Glutamatergic neuron (in vitro differentiated cells): ENCODE results near the gene ENC1. TPM values are rescaled to one million over a fixed set of nuclear protein-coding genes. Genes with fewer than 3 reads are reported as not detected.
A peak's percentile ranks its signal among the peaks of the same experiment; 100 is the strongest.

Experiments used
- DNase-seq: peaks from one replicate; pipeline ENCODE4 v3.0.0; 2022
- H3K27ac Mint-ChIP-seq: one replicate; pipeline ENCODE4 v1.8.0; 2020; ENCODE audit warnings: mild to moderate bottlenecking, mixed read lengths, inconsistent platforms; ENCODE audit not compliant: unreplicated experiment
- H3K27me3 Mint-ChIP-seq: one replicate; pipeline ENCODE4 v1.8.0; 2020; ENCODE audit warnings: mild to moderate bottlenecking, moderate library complexity, mixed read lengths, inconsistent platforms; ENCODE audit not compliant: unreplicated experiment
- H3K36me3 Mint-ChIP-seq: one replicate; pipeline ENCODE4 v1.8.0; 2020; ENCODE audit warnings: mild to moderate bottlenecking, mixed read lengths, inconsistent platforms; ENCODE audit not compliant: unreplicated experiment
- H3K4me1 Mint-ChIP-seq: one replicate; pipeline ENCODE4 v1.8.0; 2020; ENCODE audit warnings: mild to moderate bottlenecking, low read depth, mixed read lengths, inconsistent platforms; ENCODE audit not compliant: unreplicated experiment
- H3K4me3 Mint-ChIP-seq: one replicate; pipeline ENCODE4 v1.8.0; 2020; ENCODE audit warnings: mild to moderate bottlenecking, mixed read lengths, inconsistent platforms; ENCODE audit not compliant: unreplicated experiment
- H3K9me3 Mint-ChIP-seq: one replicate; pipeline ENCODE4 v1.8.0; 2020; ENCODE audit warnings: mild to moderate bottlenecking, moderate library complexity, mixed read lengths, inconsistent platforms; ENCODE audit not compliant: unreplicated experiment
- CTCF ChIP-seq: fragments of 200-600 bp; sonication (generic); IDR thresholded peaks from one replicate; pipeline ENCODE4 v1.5.0; 2021; ENCODE audit not compliant: partially characterized antibody, unreplicated experiment
- total RNA-seq: library from RNA; stranded (reverse); fragmentation: NEBNext Ultra II Directional; extraction: Animal tissue kit (Norgen Biotek cat#: 25700); gene quantifications from one replicate; pipeline ENCODE4 v1.2.1, GENCODE V29; 2021; ENCODE audit not compliant: unreplicated experiment

Gene ENC1
- total RNA-seq, 1 donor from 2014 or later: 302 TPM

GRCh38 chr5:74670396-74671038 lies 30.0 kb upstream of the ENC1 start:
- TF ChIP-seq CTCF: no peak
- Mint-ChIP-seq H3K4me3 (no peak overlapping the region), H3K27me3 (peaks cover 5% of the 10 kb centered on the region)

GRCh38 chr5:74669821-74670220 lies 29.3 kb upstream of the ENC1 start:
- Mint-ChIP-seq H3K4me1 (peaks cover 9% of the 10 kb centered on the region), H3K4me3 (no peak overlapping the region), H3K36me3 (no peaks in the 10 kb centered on the region), H3K9me3 (peaks cover 2% of the 10 kb centered on the region), H3K27ac (no peak overlapping the region), H3K27me3 (peaks cover 5% of the 10 kb centered on the region)
- DNase-seq: no peak
- TF ChIP-seq CTCF: no peak

More at GRCh38 chr5:74670396-74671038, 30.0 kb upstream of the ENC1 start:
- peak; percentile 31 for DNase-seq
- Mint-ChIP-seq H3K36me3 (no peaks in the 10 kb centered on the region), H3K27ac (no peak overlapping the region), H3K4me1 (peaks cover 9% of the 10 kb centered on the region), H3K9me3 (peaks cover 2% of the 10 kb centered on the region)

DNA sequence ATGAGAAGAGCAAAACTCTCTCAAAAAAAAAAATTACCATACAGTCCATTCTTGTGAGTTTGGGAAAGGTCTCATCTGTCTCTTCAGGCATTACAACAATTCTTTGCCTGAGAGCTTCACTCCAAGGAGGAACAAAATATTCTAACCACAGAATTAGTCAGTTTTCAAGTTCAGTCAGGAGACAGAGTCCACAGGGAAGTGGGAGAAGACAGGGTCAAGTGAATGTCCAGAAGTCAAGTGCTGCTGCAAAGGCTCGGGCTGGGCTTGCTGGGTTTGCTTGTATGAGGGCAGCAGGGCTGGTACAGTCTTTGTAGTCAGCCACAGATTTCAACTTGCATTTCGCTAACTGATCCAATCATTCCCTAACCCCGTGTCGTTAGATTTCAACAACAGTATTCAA lies 26.9 kb upstream of the ENC1 start:
- Mint-ChIP-seq H3K9me3 (peaks cover 2% of the 10 kb centered on the region), H3K4me3 (no peak overlapping the region), H3K4me1 (peaks cover 9% of the 10 kb centered on the region), H3K36me3 (no peaks in the 10 kb centered on the region), H3K27ac (no peak overlapping the region), H3K27me3 (peaks cover 2% of the 10 kb centered on the region)
- no peak for TF ChIP-seq CTCF
- no peak for DNase-seq

DNA sequence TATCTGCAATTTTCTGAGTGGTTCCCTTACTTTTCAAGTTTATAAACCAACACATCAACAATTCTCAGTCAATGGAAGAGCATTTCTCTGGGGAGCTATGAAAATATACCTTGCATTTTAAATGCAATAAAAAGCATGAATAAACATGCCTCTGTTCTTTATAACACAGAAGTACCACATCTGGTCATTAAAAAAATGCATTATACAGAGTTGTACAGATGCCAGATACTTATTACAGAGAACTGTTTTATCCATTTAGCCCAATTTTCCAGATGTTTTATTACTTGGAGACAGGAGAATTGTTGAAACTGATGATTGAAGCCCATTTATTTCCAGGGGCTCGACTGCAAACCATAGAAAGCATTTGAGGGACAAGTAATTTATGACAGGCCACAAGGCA lies 25.3 kb upstream of the ENC1 start:
- TF ChIP-seq CTCF: no peak
- peaks cover 3% of the 10 kb centered on the region for H3K9me3 Mint-ChIP-seq
- H3K4me1 Mint-ChIP-seq: peaks cover 13% of the 10 kb centered on the region
- no peak overlapping the region for H3K27ac Mint-ChIP-seq
- no peak for DNase-seq
- H3K27me3 Mint-ChIP-seq: peaks cover 2% of the 10 kb centered on the region
- no peaks in the 10 kb centered on the region for H3K36me3 Mint-ChIP-seq
- H3K4me3 Mint-ChIP-seq: no peak overlapping the region

DNA sequence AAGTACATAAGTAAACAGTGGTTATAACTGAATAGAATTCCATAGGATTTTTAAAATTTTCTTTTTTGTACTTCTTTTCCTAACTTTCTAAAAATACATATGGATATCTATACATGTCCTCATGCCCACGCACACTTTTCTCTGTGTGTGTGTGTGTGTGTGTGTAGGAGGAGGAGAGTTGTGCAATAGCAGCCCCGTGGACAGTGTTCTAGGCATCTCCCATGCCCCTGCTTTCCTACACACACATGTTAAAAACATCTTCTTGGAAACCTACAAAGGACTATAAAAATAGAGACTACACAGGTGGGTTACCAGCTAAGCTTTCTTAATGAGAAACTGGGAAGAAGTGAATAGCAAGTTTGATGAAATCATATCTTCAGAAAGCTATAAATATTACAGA lies 24.7 kb upstream of the ENC1 start:
- Mint-ChIP-seq H3K4me1 (peaks cover 18% of the 10 kb centered on the region), H3K4me3 (no peak overlapping the region)

More for the DNA sequence above, 24.7 kb upstream of the ENC1 start:
- Mint-ChIP-seq H3K27me3 (peaks cover 2% of the 10 kb centered on the region), H3K27ac (no peak overlapping the region), H3K36me3 (no peaks in the 10 kb centered on the region), H3K9me3 (peaks cover 6% of the 10 kb centered on the region)
- TF ChIP-seq CTCF: no peak
- DNase-seq: no peak
